GM18502 (cell line): Measurements from ENCODE around the gene ZSCAN10.
A peak's percentile ranks its signal among the peaks of the same experiment; 100 is the strongest.
"Not testable (repeated sequence)": the region's sequence is repeated elsewhere in the genome, so short reads cannot be mapped to it uniquely, and the experiment has no call there.

Experiments used
- ATAC-seq: cut with Tn5 transposase; IDR thresholded peaks from one replicate; pipeline ENCODE4 v1.9.1; 2021; ENCODE audit warnings: mild to moderate bottlenecking; ENCODE audit not compliant: unreplicated experiment, poor library complexity

ZSCAN10 gene

DNA sequence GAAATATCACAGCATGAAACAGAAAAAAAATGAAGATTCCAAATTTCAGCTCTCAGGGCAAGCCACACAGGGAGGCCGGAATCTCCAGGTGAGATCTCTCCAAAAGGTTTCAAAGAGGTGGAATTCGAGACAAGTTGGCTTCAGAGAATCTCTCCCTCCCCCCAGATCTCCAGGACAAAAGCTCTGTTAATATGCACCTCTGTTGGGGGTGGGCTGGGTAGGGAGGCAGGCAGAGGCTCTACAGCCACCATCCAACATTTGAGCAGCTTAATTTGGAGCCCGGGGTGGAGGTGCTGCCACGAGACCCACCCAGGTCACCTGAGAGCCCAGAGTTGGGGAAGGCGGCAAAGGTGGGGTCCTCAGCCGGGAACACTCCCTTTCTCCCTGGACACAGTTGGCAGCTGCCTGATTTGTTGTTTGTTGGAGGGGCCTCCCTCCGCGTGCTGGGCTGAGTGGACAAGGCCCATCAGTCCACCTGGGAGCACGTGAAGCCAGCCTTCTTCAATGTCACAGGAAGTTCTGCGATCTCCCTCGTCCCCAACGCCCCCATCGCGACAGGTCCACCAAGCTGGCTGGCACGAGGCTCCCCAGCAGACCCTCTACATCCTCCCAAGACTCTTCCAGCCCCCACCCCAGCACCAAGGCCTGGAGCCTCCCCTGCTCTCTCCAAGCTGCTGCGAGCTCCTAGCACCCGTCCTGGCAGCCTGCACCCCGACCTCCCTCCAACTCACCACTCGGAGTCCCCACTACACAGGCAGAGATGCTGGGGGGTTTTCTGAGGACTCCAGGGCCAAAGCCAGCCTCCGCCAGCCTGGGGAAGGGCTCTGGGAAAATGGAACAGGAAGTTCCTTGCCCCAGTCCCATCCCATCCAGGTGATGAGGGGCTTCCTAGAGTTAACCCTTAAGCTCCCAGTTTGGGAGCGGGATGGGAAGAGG is at the start of gene ZSCAN10:
TSS of gene ZSCAN10 (minus strand) at position 836 of the 936 bp plus-strand sequence. CDS start 6,357 bp downstream, outside the sequence.
- ATAC-seq: no peak

DNA sequence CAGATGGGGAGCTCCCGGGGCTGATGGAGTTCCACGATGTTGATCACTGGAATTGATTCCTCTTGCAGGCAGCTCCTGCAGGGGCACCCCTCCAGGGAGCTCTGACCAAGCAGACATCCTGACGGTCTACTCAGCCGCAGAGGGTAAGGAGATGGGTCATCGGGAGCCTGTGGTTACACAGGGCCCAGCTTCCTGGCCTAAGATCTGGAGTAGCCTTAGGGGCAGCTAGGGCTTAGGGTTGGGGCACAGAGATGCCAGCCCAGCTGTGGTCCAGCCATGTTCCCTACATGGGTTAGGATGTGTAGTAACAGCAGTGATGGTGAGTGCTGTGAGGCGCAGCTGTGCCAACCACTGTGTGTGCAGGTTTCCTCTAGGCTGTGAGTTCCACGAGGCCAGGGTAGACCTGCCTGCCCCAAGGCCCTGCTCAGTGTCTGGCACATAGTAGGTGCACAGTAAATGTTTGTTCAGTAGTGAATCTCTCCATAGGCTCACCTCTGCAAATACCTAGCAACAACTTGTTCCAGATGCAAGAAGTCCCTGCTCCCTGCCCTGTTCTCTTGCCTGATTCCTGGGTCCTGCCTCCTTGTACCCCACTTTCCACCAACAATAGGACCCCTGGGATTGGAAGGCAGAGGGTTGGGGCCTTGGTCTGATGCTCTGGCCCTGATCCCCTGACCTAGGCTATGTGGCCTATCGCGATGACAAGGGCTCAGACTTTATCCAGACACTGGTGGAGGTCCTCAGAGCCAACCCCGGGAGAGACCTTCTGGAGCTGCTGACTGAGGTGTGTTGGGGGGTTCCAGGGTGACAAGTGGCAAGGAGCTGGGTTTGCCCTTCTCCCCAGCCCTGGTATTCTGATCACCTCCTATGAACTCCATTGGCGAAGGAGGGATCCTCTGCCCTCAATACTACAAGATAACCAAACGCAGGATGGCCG is 49.4 kb upstream of the ZSCAN10 start:
- ATAC-seq: no peak

DNA sequence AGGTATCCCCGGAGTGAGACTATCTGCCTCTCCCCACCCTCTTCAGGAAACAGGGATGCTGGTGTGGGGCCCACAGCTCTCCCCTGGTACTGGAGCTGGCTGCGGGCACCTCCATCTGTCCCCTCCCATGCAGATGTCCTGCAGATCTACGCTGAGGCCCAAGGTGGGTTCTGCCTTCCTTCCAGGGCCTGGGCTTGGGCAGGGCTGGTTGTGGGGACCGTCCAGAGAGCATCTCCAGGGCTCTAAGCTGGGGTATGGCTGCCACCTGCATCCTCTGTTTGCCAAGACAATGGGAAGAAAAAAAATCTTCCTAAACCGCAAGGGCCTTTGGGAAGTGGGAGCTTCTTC is 48.6 kb upstream of the ZSCAN10 start:
- no peak for ATAC-seq

DNA sequence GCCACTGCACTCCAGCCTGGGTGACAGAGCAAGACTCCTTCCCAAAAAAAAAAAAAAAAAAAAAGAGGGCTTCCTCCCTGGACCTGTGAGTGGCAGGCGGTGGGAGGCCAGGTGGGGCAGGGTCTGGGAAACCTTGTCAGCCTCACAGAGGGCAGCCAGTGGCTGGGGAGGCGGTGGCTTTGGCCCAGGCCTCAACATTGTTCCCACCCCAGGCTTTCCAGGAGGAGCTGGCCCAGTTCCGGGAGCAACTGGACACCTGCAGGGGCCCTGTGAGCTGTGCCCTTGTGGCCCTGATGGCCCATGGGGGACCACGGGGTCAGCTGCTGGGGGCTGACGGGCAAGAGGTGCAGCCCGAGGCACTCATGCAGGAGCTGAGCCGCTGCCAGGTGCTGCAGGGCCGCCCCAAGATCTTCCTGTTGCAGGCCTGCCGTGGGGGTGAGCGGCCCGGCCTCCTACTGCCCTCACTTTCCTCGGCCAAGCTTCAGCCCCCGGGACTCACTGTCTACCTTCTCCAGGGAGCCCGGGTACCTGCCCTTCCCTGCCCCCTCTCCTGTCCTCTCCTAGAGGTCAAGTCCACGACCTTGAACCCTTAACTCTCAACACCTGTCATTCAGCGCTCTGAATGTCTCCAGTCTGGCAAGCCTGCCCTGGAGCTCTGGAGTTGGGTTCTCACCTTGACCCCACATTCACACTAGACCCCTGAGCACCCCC is 48.1 kb upstream of the ZSCAN10 start:
- no peak for ATAC-seq

DNA sequence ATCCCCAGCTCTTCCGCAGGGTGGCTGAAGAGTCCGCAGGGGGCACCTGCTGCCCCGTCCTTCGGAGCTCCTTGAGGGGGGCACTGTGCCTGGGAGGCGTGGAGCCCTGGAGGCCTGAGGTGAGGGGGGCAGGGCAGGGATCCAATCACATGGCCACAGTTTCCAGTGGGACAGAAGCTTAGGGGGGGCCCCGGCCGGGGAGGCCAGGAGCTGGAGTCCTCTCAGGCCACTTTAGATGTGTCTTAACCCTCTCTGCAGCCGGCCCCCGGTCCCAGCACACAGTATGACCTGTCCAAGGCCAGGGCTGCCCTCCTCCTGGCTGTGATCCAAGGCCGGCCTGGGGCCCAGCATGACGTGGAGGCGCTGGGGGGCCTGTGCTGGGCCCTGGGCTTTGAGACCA is 46.6 kb upstream of the ZSCAN10 start:
- no peak for ATAC-seq

DNA sequence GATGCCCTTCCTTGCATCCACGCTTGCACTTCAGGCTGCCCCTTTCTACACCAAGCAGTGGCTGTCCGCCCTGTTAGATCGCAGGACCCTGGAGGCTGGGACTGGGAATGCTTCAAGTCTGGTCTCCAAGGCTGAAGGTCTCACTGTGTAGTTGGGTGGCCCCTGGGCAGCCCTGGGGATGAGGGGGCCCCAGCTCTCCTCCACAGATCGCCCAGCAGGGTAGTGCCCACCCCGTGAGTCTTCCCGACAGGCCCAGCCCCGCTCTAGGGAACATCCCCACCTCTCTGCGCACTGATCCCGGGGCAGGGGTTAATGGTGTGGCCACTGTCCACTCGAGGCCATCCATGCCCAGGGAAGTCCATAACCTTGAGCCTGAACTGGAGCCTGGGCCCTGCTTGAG is 46.1 kb upstream of the ZSCAN10 start:
- ATAC-seq: no peak

DNA sequence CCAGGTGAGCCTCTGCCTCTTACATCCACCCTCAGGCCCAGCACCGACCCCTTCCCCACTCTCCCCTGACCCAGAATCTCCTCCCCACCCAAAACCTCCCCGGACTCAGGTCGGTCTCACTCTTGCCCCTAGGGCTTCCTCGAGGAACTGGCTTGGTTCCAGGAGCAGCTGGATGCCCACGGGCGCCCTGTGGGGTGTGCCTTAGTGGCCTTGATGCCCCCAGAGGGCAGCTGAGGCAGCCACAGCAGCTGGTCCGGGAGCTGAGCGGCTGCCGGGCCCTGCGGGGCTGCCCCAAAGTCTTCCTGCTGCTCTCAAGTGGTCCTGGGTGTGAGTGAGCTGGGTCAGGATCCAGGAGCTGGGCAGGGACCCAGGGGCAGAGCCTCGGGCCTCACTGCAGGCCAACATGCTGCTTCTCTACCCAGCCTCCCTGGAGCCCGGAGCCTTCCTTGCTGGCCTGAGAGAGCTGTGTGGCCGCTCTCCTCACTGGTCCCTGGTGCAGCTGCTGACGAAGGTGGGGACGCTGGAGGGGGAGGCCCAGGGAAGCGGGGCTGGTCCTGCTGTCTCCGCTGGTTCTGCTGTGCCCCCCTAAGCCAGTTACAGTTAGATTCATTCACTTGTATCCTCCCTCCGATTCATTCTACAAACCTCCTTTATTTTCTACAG is 45.4 kb upstream of the ZSCAN10 start:
- ATAC-seq: no peak

DNA sequence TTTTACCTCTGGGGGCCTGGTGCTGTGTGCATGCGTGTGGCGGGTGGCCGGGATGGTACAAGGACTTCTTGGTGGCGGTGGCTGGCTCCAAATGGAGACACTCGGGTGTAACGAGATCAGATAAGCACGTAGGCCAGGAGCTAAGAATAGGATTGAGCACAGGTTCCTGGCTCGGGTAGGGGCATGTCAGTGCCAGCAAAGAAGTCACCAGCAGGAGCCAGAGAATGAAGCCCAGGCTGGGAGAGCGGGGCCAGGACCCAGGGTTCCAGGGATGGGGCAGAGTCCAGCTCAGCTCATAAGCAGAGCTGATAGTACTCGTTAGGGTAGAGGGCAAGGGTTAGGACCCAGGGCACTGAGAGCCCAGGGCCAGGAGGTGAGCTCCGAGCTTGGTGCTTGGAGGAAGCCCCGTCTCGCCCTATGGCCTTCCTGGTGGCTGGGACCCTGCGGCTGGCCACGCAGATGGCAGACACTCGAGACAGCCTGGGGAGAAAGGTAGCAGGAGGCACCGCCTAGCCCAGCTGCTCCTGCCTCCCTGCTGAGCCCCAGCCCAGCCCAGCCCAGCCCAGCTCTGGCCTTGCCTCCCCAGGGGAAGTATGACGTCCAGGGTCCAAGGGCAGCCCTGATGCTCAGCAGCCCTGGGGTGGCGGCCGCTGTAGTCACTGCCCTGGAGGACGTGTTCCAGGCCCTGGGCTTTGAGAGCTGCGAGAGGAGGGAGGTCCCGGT is 44.7 kb upstream of the ZSCAN10 start:
- ATAC-seq: no peak

DNA sequence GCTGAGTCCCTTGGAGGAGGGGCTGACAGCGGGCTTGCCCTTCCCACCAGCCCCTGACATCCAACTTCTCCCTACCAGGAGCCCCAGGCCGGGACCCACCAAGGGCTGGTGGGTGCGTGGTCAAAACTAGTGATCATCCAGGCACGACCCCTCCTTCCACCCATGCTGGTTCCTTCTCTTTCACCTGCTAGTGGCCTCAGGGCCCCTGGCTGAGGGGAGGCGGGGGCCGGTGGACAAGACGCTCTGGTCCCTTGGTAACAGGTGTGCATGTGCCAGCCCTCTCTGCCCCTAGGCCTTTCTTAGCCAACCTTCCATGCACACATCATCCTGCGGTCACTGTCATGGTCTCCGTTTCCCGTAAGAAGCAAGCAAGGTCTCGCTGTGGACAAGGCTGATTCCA is 44.1 kb upstream of the ZSCAN10 start:
- no peak for ATAC-seq

DNA sequence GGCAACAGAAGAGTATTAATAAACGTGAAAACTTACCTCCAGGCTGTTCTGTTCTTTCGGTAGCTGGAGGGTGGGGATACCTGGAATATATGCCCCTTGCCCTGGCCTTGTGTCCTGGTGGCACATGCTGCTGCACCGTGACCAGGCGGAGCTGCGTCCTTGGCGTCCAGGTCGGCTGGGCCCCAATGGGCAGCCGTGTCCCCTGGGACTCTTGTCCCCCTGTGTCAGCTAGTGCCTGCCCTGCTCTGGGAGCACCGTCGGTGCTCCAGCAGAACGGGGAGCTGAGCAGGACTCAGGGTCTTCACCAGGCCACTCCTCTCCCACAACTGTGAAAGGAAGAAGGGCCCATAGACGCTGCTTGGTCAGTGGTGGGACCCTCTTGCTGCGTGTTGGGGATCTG is 43.7 kb upstream of the ZSCAN10 start:
- ATAC-seq: no peak

DNA sequence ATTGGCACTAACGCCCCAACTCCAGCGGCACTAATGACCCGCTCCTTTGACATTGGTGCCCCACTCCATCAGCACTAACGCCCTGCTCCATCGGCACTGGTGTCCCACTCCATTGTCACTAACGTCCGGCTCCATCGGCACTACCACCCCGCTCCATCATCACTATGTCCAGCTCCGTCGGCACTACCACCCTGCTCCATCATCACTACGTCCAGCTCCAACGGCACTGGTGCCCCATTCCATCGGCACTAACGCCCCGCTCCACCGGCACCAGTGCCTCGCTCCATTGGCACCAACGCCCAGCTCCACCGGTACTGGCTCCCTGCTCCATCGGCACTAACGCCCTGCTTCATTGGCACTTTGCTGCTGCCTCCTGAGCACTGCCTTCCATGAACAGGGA is 43.2 kb upstream of the ZSCAN10 start:
- ATAC-seq: no peak

DNA sequence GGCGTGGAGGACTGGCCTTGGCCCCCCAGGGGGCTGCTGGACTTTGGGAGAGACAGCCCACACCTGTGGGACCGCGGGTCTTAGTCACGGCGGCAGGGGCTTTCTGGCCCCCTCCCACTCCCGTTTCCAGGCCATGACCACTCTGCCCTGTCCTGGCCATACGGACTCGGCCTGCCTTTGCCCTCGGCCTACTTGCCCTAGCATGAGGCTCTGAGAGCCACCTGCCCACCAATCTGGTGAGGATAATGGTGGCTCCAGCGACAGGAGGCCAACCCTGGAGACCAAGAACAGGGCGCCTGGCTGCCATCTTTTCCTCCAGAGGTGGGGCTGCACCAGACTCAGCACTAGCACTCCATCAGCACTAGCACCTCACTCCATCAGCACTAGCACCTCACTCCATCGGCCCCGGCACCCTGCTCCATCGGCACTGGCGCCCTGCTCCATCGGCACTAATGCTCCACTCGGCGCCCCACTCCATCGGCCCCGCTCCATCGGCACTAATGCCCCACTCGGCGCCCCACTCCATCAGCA is 42.8 kb upstream of the ZSCAN10 start:
- no peak for ATAC-seq

DNA sequence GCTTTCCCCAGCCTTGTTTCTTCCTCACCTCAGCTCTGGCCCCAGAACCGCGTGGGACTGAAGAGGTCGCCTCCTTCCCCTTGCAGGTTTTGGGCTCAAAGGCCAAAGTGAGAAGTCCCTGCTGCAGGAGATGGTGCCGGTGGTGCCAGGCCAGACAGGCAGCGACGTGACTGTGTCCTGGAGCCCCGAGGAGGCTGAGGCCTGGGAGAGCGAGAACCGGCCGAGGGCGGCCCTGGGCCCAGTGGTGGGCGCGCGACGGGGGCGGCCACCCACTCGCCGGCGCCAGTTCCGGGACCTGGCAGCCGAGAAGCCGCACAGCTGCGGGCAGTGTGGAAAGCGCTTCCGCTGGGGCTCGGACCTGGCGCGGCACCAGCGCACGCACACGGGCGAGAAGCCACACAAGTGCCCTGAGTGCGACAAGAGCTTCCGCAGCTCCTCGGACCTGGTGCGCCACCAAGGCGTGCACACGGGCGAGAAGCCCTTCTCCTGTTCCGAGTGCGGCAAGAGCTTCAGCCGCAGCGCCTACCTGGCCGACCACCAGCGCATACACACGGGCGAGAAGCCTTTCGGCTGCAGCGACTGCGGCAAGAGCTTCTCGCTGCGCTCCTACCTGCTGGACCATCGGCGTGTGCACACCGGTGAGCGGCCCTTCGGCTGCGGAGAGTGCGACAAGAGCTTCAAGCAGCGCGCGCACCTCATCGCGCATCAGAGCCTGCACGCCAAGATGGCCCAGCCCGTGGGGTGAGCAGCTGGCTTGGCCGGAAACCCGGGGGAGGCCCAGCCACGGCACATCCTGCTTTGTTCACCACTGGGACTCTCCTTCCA is 41.7 kb upstream of the ZSCAN10 start:
- ATAC-seq: no peak

DNA sequence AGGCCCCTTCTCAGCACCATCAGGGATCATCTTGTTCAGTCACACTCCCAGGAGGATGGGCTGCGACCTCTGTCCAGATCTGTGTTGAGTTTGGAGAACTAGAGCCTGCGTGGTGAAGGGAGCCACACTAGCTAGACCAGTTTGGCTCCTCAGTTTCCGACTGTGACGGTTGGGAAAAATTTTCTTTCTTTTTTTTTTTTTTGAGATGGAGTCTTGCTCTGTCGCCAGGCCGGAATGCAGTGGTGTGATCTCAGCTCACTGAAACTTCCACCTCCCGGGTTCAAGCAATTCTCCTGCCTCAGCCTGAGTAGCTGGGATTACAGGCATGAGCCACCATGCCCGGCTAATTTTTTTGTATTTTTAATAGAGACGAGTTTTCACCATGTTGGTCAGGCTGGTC is 40.5 kb upstream of the ZSCAN10 start:
- not testable (repeated sequence) for ATAC-seq

DNA sequence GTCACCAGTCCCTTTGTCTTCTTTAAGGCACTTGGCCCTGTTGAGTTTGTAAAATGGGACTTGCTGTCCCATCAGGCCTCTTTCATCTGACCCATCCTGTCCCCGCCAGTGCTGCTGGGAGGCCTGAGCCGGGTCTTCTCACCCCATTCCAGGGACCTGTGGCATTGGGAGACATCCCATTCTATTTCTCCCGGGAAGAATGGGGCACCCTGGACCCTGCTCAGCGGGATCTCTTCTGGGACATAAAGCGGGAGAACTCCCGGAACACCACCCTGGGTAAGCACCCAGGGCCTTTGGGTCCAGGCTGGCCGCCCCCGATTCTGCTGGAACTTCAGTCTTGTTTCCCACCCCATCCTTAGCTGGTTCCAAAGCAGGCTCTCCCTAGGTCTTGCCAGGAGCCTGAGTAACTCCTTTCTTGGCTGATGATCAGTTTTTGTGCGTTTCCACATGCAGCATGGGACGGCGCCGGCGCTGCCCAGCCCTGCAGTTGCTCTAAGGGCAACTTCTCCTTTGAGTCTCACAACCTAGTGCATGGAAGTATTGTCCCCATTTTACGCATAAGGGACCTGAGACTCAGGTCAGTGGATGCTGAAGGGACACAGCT is 39.8 kb upstream of the ZSCAN10 start:
- no peak for ATAC-seq

DNA sequence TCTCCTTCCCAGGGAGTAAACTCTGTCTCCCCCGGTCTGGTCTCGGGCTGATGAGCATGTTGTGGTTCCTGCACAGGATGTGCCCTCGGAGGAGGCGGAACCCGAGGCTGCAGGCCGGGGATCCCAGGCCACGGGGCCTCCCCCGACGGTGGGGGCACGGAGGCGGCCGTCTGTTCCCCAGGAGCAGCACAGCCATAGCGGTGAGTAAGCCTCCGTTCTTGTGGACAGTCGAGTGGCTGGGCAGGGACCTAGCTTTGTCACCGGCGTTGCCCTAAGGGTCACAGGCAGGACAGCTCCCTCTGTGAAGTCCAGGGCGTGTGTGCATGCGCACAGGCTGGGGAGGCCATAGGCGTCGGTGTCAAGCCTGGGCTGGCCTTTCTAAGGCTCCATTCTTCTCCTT is 39.2 kb upstream of the ZSCAN10 start:
- no peak for ATAC-seq

DNA sequence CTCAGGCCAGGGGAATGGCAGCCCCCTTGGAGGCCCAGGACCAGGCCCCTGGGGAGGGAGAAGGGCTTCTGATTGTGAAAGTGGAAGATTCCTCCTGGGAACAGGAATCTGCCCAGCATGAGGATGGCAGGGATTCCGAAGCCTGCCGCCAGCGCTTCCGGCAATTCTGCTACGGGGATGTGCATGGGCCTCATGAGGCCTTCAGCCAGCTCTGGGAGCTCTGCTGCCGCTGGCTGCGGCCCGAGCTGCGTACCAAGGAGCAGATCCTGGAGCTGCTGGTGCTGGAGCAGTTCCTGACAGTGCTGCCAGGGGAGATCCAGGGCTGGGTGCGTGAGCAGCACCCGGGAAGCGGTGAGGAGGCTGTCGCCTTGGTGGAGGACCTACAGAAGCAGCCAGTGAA is 38.2 kb upstream of the ZSCAN10 start:
- no peak for ATAC-seq

DNA sequence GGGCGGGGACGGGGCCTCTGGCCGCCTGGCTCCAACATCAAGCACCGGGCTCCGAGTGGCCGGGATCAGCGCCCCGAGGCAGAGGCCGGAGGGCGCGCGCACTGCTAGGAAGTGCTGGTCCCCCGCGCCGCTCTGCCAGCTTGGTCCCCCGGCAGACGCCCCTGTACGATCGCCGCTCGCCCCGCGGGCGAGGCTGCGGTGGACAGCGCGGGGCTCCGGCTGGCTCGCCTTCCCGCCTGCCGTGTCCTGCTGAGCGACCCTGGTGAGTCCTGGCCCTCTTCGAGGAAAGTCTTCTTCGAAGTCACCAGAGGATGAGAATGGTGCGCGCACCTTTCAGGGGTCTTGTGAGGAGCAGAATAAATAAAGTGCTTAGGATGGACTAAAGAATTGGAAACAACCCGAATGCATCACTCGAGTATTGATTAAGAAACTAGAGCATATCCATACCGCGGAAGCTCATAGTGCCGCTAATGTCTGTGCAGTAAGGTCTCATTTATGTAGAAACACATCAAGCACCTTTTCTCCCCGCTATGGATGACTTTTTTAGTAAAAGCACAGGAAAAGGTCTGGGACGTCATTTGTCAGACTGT is 36.1 kb upstream of the ZSCAN10 start:
- peak; percentile 10 for ATAC-seq
